Epithelial cell of proximal tubule (primary cell): ENCODE data around the gene PRR36. TPM values are rescaled to one million over a fixed set of nuclear protein-coding genes. Genes with fewer than 3 reads are reported as not detected.

ENCODE experiments used
- DNase-seq: peaks from one replicate; pipeline ENCODE4 v3.0.0-alpha.2; 2011; ENCODE audit warnings: low read depth
- H3K4me3 ChIP-seq: 2 replicates; pipeline ENCODE4 v1.5.1; 2011; ENCODE audit warnings: low read depth, mild to moderate bottlenecking, low read length
- total RNA-seq: library from RNA; depleted of rRNA; stranded (reverse); fragments of >200 nt; gene quantifications from 2 replicates; pipeline ENCODE4 v1.2.3, GENCODE V29; 2015
- TF ChIP-seq, protein P1 (sequence below): conservative IDR thresholded peaks from 2 replicates; pipeline ENCODE4 v1.5.1; 2012; ENCODE audit warnings: low read depth, mild to moderate bottlenecking, low read length

PRR36 gene
- total RNA-seq, 1 donor from 2014 or later = 0.81 TPM

DNA sequence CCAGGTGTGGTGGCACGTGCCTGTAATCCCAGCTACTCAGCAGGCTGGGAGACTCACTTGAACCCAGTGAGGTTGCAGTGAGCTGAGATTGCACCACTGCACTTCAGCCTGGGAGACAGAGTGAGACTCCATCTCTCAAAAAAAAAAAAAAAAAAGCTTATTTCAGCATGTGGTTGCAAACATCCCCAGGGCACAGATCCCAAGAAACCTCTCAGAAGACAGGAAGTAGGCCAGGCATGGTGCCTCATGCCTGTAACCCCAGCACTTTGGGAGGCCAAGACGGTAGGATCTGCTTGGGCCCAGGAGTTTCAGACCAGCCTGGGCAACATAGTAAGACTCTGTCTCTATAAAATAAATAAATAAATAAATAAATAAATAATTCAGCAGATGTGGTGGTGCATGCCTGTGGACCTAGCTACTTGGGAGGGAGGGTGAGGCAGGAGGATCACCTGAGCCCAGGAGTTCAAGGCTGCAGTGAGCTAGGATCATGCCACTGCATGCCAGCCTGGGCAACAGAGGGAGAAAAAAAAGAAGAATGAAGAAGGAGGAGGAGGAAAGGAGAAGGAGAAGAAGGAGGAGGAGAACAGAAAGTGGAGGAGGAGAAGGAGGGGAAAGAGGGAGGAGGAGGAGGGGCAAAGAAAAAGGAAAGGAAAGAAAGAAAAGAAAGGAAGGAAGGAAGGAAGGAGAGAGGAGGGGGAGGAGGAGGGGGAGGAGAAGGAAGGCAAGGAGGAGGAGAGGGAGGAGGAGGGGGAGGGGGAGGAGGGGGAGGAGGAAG is 9.8 kb upstream of the PRR36 start:
- no peak for DNase-seq
- TF ChIP-seq, protein P1, sequence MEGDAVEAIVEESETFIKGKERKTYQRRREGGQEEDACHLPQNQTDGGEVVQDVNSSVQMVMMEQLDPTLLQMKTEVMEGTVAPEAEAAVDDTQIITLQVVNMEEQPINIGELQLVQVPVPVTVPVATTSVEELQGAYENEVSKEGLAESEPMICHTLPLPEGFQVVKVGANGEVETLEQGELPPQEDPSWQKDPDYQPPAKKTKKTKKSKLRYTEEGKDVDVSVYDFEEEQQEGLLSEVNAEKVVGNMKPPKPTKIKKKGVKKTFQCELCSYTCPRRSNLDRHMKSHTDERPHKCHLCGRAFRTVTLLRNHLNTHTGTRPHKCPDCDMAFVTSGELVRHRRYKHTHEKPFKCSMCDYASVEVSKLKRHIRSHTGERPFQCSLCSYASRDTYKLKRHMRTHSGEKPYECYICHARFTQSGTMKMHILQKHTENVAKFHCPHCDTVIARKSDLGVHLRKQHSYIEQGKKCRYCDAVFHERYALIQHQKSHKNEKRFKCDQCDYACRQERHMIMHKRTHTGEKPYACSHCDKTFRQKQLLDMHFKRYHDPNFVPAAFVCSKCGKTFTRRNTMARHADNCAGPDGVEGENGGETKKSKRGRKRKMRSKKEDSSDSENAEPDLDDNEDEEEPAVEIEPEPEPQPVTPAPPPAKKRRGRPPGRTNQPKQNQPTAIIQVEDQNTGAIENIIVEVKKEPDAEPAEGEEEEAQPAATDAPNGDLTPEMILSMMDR = no peak
- H3K4me3 ChIP-seq = no peak overlapping the region

DNA sequence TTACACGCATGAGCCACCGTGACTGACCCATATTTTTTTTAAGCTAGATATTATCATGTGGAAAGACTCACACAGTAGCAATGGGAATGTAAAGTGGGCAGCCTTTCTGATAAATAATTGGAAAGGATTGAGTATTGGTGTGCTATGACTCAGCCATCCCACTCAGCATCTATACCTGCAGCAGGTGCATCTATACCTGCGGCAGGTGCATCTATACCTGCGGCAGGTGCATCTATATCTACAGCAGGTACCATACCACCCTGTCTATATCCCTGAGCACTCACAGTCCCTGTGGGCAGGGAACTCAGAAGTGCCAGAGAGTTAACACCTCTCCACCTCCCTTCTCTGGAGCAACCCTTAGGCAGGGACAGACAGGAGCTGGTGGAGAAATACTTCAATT is 8.9 kb upstream of the PRR36 start:
- no peak overlapping the region for H3K4me3 ChIP-seq
- TF ChIP-seq, protein P1 = no peak
- no peak for DNase-seq

DNA sequence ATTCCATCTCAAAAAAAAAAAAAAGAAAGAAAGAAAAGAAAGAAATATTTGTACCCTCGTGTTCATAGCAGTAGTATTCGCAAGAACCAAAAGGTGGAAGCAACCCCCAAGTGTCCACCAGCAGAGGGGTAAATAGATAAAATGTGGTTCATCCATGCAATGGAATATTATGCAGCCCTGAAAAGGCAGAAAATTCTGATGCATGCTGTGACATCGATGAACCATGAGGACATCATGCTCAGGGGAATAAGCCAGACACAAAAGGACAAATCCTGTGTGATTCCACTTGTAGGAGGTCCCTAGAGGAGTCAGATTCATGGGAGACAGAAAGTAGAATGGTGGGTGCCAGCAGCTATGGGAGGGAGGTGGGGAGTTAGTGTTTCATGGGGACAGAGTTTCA is 7.7 kb upstream of the PRR36 start:
- H3K4me3 ChIP-seq = no peak overlapping the region
- TF ChIP-seq, protein P1 = no peak

DNA sequence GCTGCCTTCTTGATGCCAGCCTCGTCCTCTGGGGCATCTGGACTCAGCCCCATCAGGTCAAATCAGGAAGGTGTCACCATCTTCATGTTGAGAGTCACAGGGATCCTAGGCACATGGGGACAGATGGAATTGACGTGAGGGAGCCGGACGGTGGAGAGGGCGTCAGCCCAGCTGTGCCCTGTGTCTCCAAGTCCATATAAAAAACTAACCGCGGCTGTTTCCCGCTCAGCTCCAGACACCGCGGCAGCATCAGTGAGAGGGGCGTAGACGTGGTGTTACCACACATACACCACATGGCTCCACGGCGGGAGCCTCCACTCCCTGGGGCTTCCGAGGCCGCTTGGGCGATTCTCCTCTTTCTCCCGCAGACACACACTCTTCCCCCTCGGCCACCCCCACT is 5.6 kb upstream of the PRR36 start:
- DNase-seq = no peak
- H3K4me3 ChIP-seq = no peak overlapping the region
- TF ChIP-seq, protein P1 = no peak

More for the DNA sequence above, 7.7 kb upstream of the PRR36 start:
- no peak for DNase-seq

DNA sequence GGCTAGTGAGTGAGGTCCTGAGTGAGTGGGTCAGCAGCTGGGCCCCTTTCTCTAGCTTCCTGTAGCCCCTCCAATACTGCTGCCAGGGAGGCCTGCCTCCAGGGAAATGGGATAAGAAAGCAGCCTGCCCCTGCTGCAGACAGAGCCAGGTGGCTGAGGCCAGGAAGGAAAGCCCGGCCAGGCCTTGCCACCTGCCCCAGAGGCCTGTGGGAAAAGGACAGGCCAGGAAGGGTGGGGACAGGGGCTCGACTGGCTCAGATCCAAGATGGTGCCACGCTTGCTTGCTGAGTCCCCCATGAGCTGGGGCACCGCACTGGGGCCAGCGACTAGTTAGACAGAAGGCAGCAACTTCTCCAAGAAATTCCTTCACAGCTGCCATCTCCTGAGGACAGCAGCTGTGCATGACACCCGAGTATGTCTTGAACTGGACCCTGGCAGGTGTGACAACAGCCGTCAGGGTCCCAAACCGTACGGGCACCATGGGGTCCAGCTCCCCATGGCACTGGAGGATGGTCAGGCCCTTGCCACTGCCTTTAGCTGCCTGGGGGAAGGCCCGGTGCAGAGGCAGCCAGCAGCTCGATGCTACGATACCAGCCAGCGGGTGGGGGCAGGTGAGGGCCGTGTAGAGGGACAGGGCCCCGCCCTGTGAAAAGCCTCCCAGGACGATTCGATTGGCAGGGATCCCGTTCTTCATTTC is 5.1 kb upstream of the PRR36 start:
- DNase-seq = no peak
- H3K4me3 ChIP-seq = no peak overlapping the region
- TF ChIP-seq, protein P1 = no peak

DNA sequence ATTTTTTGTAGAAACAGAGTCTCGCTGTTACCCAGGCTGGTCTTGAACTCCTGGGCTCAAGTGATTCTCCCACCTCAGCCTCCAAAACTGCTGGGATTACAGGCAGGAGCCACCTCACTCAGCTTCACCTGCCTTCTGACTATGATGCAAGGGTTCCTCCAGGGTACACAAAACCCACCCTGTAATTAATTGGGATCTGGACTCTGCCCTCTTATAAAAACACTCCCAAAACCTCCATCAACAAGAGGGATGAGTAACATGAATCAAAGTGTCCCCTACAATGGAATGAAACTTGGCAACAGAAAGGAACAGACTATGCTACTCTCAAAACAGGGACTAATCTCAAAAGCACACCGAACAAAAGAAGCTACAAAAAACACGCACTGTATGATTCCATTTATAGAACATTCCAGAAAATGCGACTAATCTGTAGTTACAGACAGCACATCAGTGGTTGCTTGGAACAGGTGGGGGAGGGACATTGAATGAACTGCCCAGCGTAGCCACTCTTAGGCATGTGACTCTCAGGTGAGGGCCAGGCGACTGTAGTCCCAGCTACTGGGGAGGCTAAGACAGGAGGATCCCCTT is 3.2 kb upstream of the PRR36 start:
- DNase-seq = no peak
- no peak overlapping the region for H3K4me3 ChIP-seq
- TF ChIP-seq, protein P1 = no peak
